DND-41 (cell line): ENCODE results near the gene GCLM.

Experiments used
- EZH2 ChIP-seq: IDR thresholded peaks from 3 replicates; pipeline ENCODE4 v1.6.1; 2012; ENCODE audit warnings: borderline replicate concordance, low read depth, mild to moderate bottlenecking, moderate library complexity, low read length, inconsistent platforms; ENCODE audit not compliant: severe bottlenecking
- TF ChIP-seq, protein P1 (sequence below): IDR thresholded peaks from 2 replicates; pipeline ENCODE4 v1.5.1; 2012; ENCODE audit warnings: borderline replicate concordance, low read length, moderate library complexity, mild to moderate bottlenecking; ENCODE audit not compliant: poor library complexity, severe bottlenecking; ENCODE audit errors: extremely low read depth

DNA sequence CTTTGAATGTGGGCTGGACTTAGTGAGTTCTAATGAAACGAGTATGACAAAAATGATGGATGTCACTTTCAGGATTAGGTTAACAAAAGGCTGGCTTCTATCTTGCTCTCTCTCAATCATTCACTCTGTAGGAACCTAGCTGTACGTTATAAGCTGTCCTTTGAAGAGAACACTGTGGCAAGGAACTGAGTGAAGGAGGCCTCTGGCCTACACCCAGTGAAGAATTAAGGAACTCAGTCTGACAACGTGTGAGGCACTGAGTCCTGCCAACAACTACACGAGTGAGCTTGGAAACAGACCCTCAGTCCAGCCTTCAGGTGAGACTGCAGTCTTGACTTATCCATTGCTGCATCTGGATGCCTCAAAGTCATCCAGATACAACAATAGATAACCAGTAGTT lies 27.0 kb downstream of the GCLM start:
- TF ChIP-seq, protein P1, sequence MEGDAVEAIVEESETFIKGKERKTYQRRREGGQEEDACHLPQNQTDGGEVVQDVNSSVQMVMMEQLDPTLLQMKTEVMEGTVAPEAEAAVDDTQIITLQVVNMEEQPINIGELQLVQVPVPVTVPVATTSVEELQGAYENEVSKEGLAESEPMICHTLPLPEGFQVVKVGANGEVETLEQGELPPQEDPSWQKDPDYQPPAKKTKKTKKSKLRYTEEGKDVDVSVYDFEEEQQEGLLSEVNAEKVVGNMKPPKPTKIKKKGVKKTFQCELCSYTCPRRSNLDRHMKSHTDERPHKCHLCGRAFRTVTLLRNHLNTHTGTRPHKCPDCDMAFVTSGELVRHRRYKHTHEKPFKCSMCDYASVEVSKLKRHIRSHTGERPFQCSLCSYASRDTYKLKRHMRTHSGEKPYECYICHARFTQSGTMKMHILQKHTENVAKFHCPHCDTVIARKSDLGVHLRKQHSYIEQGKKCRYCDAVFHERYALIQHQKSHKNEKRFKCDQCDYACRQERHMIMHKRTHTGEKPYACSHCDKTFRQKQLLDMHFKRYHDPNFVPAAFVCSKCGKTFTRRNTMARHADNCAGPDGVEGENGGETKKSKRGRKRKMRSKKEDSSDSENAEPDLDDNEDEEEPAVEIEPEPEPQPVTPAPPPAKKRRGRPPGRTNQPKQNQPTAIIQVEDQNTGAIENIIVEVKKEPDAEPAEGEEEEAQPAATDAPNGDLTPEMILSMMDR = no peak
- TF ChIP-seq EZH2 = no peak
